Left hindlimb (tissue), 1 donor: ENCODE data around the gene EBLN2.

Experiments used
- DNase-seq: peaks from one replicate; pipeline ENCODE4 v3.0.0-alpha.2; 2018

EBLN2 gene

GRCh38 chr3:73108750-73109149 is 47.3 kb downstream of the EBLN2 start:
- DNase-seq: no peak

DNA sequence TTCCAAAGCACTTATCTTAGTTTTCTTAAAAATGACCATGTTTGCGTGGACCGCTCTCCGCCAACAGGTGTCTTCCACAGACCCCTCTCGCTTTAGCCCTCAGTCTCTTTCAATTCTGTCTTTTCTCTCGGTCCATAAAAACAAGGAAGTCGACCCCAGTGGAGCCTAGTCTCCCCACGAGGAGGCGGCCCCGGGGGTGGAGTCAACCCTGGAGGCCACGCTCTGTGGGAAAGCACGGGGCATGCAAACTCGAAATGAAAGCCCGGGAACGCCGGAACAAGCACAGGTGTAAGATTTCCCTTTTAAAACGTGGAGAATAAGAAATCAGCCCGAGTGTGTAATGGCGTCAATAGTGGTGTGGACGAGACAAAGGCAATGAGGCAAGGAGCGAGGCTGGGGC is 49.1 kb downstream of the EBLN2 start:
- DNase-seq: no peak
